ENCODE data around the gene NSD1. TPM values are rescaled to one million over a fixed set of nuclear protein-coding genes. Genes with fewer than 3 reads are reported as not detected.

NSD1 gene
- total and polyA plus RNA-seq, 2 of the 8 experiments (the other 6 are each of a cell fraction or from before 2014, with no cell fraction given), result 22.8 to 168 TPM

GRCh38 chr5:177334155-177334551 lies 200.6 kb downstream of the NSD1 start:
- Histone ChIP-seq H3K27ac (ENCODE audit: low read depth, low read length) (no peak overlapping the region), H3K4ac (replicated peaks; ENCODE audit: insufficient read length, low read depth, low read length) (no peak overlapping the region), H4K91ac (replicated peaks; ENCODE audit: insufficient read length, low read length) (no peak overlapping the region), H2AFZ (ENCODE audit: low read length) (no peak overlapping the region), H3K27me3 (replicated peaks in 1 of 4; ENCODE audit: control insufficient read depth in 3 of 4, extremely low read depth in 1 of 4, insufficient read depth in 3 of 4, low read length in 3 of 4) (no peaks in the 10 kb centered on the region), H3K4me1 (replicated peaks in 1 of 4; ENCODE audit: control insufficient read depth in 3 of 4, insufficient read depth in 4 of 4, low read length in 3 of 4) (peaks cover 0 to 4% (median 2%) of the 10 kb centered on the region in 4 experiments; a peak in 4 of 7 replicates), H2BK12ac (ENCODE audit: low read depth, low read length) (no peak overlapping the region), H2BK120ac (replicated peaks; ENCODE audit: low read depth, low read length) (no peak overlapping the region), H3K23me2 (ENCODE audit: low read depth, low read length) (no peaks in the 10 kb centered on the region), H3K36me3 (ENCODE audit: control insufficient read depth in 2 of 4, insufficient read depth in 4 of 4, low read length in 3 of 4) (peaks cover 22 to 37% (median 34%) of the 10 kb centered on the region in 4 experiments), H3K4me3 (ENCODE audit: extremely low read depth in 1 of 4, insufficient read depth in 2 of 4, low read depth in 3 of 4, low read length in 4 of 4) (no peak overlapping the region), H2BK5ac (ENCODE audit: low read depth, low read length) (no peak overlapping the region), H3K9ac (replicated peaks in 1 of 4; ENCODE audit: extremely low read depth in 1 of 4, low read depth in 3 of 4, low read length in 3 of 4) (no peak overlapping the region), H3K56ac (replicated peaks; ENCODE audit: insufficient read length, low read depth, low read length) (no peak overlapping the region), H4K20me1 (replicated peaks in 1 of 2; ENCODE audit: control insufficient read depth in 1 of 2, insufficient read depth in 2 of 2, low read length in 2 of 2) (peaks cover 0 to 14% of the 10 kb centered on the region in 2 experiments), H2BK15ac (ENCODE audit: low read length) (no peak overlapping the region), H3K79me2 (ENCODE audit: control insufficient read depth in 1 of 2, insufficient read depth in 2 of 2, low read length in 2 of 2) (no peaks in the 10 kb centered on the region; a peak in 1 of 4 replicates), H4K5ac (ENCODE audit: insufficient read length, low read depth, low read length) (no peak overlapping the region), H4K8ac (ENCODE audit: extremely low read depth, insufficient read depth, low read length) (no peak overlapping the region), H3K18ac (ENCODE audit: extremely low read depth, low read length) (no peak overlapping the region), H3K23ac (ENCODE audit: insufficient read length) (no peak overlapping the region), H3K9me3 (ENCODE audit: insufficient read depth in 2 of 2, low read depth in 1 of 2, low read length in 1 of 2) (no peaks in the 10 kb centered on the region), H3K79me1 (ENCODE audit: low read depth, low read length) (peaks cover 4% of the 10 kb centered on the region; the same call in 1 of the 2 replicates), H3K14ac (ENCODE audit: insufficient read length) (no peak overlapping the region), H2BK20ac (ENCODE audit: low read length) (no peak overlapping the region), H3K4me2 (ENCODE audit: insufficient read depth in 1 of 2, low read depth in 2 of 2, low read length in 2 of 2) (no peak overlapping the region), H2AK5ac (ENCODE audit: low read depth, low read length) (no peak overlapping the region)
- FAIRE-seq, result no peak
- 92% methylated on average over 15 of the region's 15 CpGs; no CpG with 5 or more reads in 1 of the 2 experiments for WGBS, 2 experiments (ENCODE audit: extremely low coverage in 1 of 2, insufficient coverage in 1 of 2, insufficient read length in 1 of 2, insufficient replicate concordance in 2 of 2, low coverage in 1 of 2, low lambda C conversion rate in 2 of 2, missing lambda C conversion rate in 1 of 2)
- CTCF ChIA-PET (ENCODE audit: partially characterized antibody), result interaction anchor here (0.5 to 10.3 kb wide), 6 partner anchors 10 to 1659 kb away, joined by 3 to 100 read pairs (median 7); no protein-coding TSS in a partner anchor
- DNase-seq (ENCODE audit: low read depth in 1 of 2, low spot score in 2 of 2), result no peak
- POLR2A ChIA-PET (ENCODE audit: partially characterized antibody), result no interaction called here
- no peak for TF ChIP-seq NANOG (IDR thresholded peaks at IDR 0.05; ENCODE audit: insufficient read depth, low read depth, low read length, poor library complexity, severe bottlenecking)
- no peak for TF ChIP-seq KDM4A (IDR thresholded peaks at IDR 0.05; ENCODE audit: low read depth, low read length, severe bottlenecking)
- TF ChIP-seq POU5F1 (IDR thresholded peaks at IDR 0.05; ENCODE audit: low read depth, low read length), result no peak
- no peak for TF ChIP-seq RNF2 (IDR thresholded peaks at IDR 0.05; ENCODE audit: borderline replicate concordance, low read depth, low read length, missing control alignments, poor library complexity, severe bottlenecking)
